ENCODE measurements around the gene SP110.

- TF ChIP-seq CTCF (IDR thresholded peaks at IDR 0.05) (no peak), POLR2A (IDR thresholded peaks at IDR 0.05) (no peak)
Observed at GRCh38 chr2:230140667-230141066, 79.1 kb downstream of the SP110 start.
